ENCODE results near the gene RARA.
"Not testable (repeated sequence)": the region's sequence is repeated elsewhere in the genome, so short reads cannot be mapped to it uniquely, and the experiment has no call there.

The RARA gene

DNA sequence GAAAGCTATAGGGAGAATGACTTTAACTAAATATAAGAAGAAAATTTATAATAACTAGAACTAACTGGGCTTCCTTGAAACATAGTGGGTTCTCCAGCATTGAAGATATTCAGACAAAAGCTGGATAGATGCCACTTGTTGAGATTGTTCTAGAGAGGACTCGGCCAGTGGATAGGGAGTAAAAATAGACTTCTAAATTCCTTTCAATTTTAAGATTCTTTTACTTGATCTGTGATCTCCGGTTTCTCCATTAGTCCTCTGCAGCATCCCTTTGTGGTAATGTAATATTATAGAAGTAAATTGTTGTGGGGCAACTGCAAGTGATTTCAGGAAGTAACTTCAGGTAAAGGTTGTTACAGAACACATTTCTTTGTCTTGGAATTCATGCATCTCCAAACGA lies 10.3 kb upstream of the RARA start:
- no peak for DNase-seq (ENCODE audit: low read depth)

DNA sequence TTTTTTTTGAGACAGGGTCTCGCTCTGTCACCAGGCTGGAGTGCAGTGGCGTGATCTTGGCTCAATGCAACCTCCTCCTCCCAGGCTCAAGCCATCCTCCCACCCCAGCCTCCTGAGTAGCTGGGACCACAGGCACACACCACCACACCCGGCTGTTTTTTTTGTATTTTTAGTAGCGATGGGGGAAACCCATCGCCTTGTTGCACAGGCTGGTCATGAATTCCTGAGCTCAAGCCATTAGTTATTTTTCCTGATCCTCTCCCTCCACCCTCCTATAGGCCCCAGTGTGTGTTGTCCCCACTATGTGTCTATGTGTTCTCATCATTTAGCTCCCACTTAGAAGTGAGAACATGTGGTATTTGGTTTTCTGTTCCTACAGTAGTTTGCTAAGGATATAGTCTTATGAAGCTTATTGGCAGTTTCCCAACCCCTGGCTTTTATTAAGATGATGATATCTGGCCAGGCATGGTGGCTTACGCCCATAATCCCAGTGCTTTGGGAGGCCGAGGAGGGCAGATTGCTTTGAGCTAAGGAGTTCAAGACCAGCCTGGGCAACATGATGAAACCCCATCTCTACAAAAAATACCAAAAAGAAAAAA lies 9.7 kb upstream of the RARA start:
- DNase-seq (ENCODE audit: low read depth), result not testable (repeated sequence)

DNA sequence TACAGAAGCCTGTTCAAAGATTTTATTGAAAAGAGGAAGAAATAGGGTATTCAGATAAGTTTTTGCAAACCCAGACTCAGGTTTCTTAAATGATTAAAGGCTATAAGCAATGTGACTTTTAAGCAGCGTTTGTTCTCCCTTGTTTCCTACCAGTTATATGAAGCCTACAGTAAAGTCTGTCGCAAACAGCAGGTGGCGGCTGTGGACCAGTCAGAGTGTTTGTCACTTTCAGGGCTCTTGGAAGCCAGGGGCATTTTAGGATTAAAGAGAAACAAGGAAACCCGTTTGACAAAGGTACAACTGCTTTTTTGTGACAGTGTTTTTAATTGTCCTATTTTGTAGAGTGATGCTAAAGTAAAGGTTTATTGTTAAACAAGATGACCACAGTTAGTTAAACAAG lies 7.7 kb upstream of the RARA start:
- no peak for DNase-seq (ENCODE audit: low read depth)

DNA sequence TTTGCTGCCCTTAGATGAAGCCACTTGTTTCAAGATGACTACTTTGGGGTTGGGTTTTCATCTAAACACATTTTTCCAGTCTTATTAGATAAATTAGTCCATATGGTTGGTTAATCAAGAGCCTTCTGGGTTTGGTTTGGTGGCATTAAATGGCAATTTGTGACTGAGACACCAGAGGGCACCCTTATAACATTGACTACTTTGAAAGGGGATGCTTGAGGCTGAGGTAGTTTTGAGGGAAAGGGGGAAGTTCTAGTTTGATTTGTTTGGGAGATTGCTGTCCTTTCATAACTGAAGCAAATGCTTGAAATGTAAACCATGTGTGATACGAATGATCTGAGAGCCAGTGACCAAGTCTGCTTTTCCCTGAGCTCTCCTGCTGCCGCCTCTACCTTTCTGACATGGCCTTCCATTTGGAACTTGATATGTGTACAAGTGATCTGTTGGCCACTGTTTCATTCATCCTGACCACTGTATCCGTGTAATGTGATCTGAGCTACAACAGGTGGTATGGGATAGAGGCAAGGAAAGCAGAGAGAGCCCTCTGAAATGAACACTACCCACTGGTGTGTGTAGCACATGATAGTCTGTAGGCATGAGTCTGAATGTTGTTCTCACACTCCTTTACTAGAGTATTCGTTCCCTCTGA lies 5.8 kb upstream of the RARA start:
- no peak for DNase-seq (ENCODE audit: low read depth)

- no peak for DNase-seq (ENCODE audit: low read depth)
Observed at GRCh38 chr17:40303708-40304551, 5.0 kb upstream of the RARA start.

GRCh38 chr17:40304552-40304863 lies 4.5 kb upstream of the RARA start:
- not testable (repeated sequence) for DNase-seq (ENCODE audit: low read depth)

DNA sequence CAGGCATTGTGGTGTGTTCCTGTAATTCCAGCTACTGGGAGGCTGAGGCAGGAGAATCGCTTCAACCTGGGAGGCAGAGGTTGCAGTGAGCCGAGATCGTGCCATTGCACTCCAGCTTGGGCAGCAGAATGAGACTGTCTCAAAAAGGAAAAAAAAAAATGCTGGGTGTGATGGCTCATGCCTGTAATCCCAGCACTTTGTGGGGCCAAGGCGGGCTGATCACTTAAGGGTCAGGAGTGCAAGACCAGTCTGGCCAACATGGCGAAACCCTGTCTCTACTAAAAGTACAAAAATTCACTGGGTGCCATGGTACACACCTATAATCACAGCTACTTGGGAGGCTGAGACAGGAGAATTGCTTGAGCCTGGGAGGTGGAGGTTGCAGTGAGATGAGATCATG lies 4.1 kb upstream of the RARA start:
- not testable (repeated sequence) for DNase-seq (ENCODE audit: low read depth)

DNA sequence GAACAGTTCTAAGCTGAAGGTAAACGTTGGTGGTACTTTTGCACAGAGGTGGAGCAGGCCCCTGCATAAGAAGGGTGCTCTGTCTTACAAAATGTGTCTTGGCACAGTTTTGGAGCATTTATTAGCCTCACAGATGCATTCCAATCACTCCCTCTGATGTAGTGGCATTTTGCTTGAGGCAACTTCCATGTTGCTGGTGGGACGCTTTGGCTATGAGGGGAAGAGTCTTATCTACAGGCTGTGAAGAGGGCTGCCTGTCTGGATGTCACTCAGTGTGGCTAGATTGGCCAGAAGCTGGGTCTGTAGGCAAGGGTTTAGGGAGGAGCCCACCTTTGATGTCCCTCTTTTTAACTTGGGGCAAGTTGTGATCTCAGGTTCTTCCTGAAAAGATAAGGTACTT lies 2.6 kb upstream of the RARA start:
- no peak for DNase-seq (ENCODE audit: low read depth)

- no peak for DNase-seq (ENCODE audit: low read depth)
Observed at GRCh38 chr17:40307001-40307730, 1.8 kb upstream of the RARA start.

DNA sequence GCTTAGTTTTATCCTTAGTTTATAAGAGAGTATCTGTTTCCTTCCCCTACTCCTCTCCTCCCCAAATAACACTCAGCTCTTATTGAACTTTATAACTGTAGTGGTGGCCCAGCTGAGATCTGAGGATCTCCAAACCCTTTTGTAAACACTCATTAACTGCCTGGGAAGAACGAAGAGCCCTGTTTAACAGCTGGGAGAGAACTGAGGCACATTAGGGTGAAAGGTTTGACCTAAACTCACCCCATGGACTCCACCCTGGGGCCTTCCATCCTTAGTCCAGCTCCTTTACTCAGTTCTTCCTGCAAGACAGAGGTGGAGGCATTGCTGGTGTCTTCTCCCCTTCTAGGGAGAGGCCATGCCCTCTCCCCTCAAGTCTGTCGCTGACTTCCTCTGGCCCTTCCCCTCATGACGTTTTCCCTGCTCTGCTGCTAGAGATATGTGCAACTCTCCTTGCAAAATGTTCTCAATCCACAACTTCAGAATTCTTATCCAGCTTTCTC lies 1.2 kb upstream of the RARA start:
- no peak for DNase-seq (ENCODE audit: low read depth)

- DNase-seq (ENCODE audit: low read depth), result no peak
Observed at GRCh38 chr17:40309949-40310510, 1.1 kb downstream of the RARA start.

- DNase-seq (ENCODE audit: low read depth), result no peak
Observed at GRCh38 chr17:40310882-40311391, 2.0 kb downstream of the RARA start.

- no peak for DNase-seq (ENCODE audit: low read depth)
Observed at GRCh38 chr17:40311575-40311974, 2.6 kb downstream of the RARA start.

DNA sequence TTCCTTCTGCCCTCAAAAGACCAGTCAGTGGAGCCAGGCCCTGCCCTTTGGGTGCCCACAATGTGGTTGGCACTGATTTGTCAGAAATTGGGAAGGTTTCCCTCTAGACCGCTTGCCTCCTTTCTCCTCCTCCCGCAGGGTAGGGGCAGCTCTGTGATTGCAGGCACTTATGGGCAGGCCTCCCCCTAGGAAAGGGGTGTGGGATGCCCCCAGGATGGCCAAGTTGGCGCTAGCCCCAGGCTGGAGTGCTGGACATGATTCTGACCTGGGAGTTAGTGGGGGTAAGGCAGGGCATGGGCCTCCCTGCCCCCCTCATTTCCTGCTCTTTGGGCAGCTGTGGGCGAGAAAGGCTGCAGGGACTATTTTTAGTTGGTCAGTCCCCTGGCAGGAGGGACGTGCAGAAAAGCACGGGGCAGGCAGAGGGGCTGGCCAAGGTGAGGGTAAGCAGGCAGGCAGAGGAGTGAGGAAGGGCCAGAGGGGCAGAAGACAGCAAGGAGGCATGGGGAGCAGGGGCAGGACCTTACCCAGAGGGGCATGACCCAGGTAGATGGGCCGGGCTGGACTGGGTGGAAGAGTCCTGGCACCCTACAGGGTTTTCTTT lies 3.3 kb downstream of the RARA start:
- no peak for DNase-seq (ENCODE audit: low read depth)

- DNase-seq (ENCODE audit: low read depth), result no peak
Observed at GRCh38 chr17:40312893-40313667, 4.1 kb downstream of the RARA start.

DNA sequence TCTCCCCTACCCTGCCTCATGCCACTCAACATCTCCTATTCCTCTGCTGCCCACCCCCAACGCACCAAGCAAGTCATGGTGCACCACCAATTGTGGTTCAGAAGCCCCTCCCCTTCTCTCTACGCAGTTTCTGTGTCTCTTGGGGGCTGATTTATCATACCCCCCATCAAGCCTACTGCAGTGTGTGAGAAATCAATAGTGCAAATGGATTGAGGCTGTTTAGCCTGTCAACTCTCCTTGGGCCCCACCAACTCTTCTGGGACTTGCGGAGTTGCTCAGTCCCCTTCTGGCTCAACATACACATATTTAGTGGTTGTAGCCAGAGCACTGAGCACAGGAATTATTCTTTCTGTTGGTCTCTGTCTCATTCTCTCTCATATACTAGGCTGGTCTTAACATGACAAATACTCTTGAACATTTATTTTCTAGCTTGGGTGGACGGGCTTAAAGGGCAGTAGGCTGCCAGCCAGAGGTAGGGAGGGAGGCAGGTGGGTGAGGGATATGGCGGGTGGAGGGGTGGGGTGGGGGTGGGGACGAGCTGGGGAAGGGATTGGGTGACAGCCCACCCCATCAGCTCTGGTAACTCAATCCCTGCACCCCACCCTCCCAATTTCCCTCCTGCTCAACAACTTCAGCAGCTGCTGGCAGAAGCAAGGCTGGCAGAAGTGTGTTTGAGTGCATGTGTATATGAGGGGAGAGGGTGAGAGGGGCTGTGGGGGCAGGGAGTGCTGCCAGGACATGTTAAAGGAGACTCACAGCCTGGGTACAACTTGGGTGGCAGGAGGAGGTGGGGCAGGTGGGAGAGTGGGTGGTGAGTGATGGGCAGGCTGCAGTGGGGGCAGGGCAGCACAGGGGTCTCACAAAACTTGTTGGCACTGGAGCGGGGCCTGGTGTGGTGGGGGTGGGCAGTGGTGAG lies 4.9 kb downstream of the RARA start:
- DNase-seq (ENCODE audit: low read depth), result no peak

- DNase-seq (ENCODE audit: low read depth), result peak; percentile 57
Observed at GRCh38 chr17:40314584-40314956, 5.6 kb downstream of the RARA start.

GRCh38 chr17:40315206-40315605 lies 6.2 kb downstream of the RARA start:
- DNase-seq (ENCODE audit: low read depth), result no peak

- no peak for DNase-seq (ENCODE audit: low read depth)
Observed at GRCh38 chr17:40315678-40316570, 6.9 kb downstream of the RARA start.

Measured in stimulated activated CD8-positive, alpha-beta memory T cell treated with anti-CD3 and anti-CD28 coated beads, Interleukin-15, amount 100 ng/mL, for 24 hours (primary cell).